GM12892 (cell line): ENCODE measurements around the gene MYOG.

Experiments
- POLR2A ChIP-seq: IDR thresholded peaks from 2 replicates; pipeline ENCODE4 v1.6.1; 2011; ENCODE audit warnings: low read depth, low read length, control low read depth
- POLR2AphosphoS5 ChIP-seq: IDR thresholded peaks from 2 replicates; pipeline ENCODE4 v1.6.1; 2011; ENCODE audit warnings: low read depth, low read length, control low read depth
- TAF1 ChIP-seq: IDR thresholded peaks from 2 replicates; pipeline ENCODE4 v1.6.1; 2011; ENCODE audit warnings: low read depth, mild to moderate bottlenecking, control low read depth, low read length, borderline replicate concordance

GRCh38 chr1:203124011-203124410 lies 38.2 kb upstream of the MYOG start:
- TF ChIP-seq POLR2A (no peak), TAF1 (no peak), POLR2AphosphoS5 (no peak)
